Mesendoderm (in vitro differentiated cells): ENCODE data around the gene COQ10A.

ENCODE experiments used
- DNase-seq: peaks from one replicate; pipeline ENCODE4 v3.0.0; 2013
- H2AK5ac ChIP-seq: 2 replicates; pipeline ENCODE4 v1.6.1; 2013; ENCODE audit warnings: low read length, inconsistent platforms
- H2BK120ac ChIP-seq: 2 replicates; pipeline ENCODE4 v1.6.1; 2013; ENCODE audit warnings: low read depth, mild to moderate bottlenecking, low read length, moderate library complexity, mixed read lengths
- H2BK15ac ChIP-seq: replicated peaks from 2 replicates; pipeline ENCODE4 v1.6.1; 2013; ENCODE audit warnings: low read depth, mild to moderate bottlenecking, moderate library complexity
- H2BK5ac ChIP-seq: 2 replicates; pipeline ENCODE4 v1.6.1; 2013; ENCODE audit warnings: low read length, inconsistent platforms
- H3K18ac ChIP-seq: 2 replicates; pipeline ENCODE4 v1.6.1; 2013; ENCODE audit warnings: mild to moderate bottlenecking, low read length, mixed read lengths
- H3K23ac ChIP-seq: one replicate; pipeline ENCODE4 v1.6.1; 2013; ENCODE audit warnings: low read length
- H3K27ac ChIP-seq: 2 replicates; pipeline ENCODE4 v1.5.1; 2013; ENCODE audit warnings: low read depth, mild to moderate bottlenecking, inconsistent platforms, low read length, moderate library complexity
- H3K27me3 ChIP-seq: 2 replicates; pipeline ENCODE4 v1.6.1; 2013; ENCODE audit warnings: low read length, control low read depth, mild to moderate bottlenecking, inconsistent platforms; ENCODE audit not compliant: insufficient read depth, poor library complexity
- H3K36me3 ChIP-seq: 2 replicates; pipeline ENCODE4 v1.6.1; 2013; ENCODE audit warnings: low read length, inconsistent platforms; ENCODE audit not compliant: control insufficient read depth, insufficient read depth
- H3K4ac ChIP-seq: one replicate; pipeline ENCODE4 v1.6.1; 2013; ENCODE audit warnings: low read depth, mild to moderate bottlenecking, low read length, moderate library complexity
- H3K4me1 ChIP-seq: 2 replicates; pipeline ENCODE4 v1.6.1; 2013; ENCODE audit warnings: low read depth, low read length, inconsistent platforms; ENCODE audit not compliant: control insufficient read depth
- H3K4me2 ChIP-seq: 2 replicates; pipeline ENCODE4 v1.6.1; 2013; ENCODE audit warnings: low read length
- H3K4me3 ChIP-seq: 2 replicates; pipeline ENCODE4 v1.5.1; 2013; ENCODE audit warnings: mild to moderate bottlenecking, low read length
- H3K56ac ChIP-seq: one replicate; pipeline ENCODE4 v1.6.1; 2013; ENCODE audit warnings: low read length
- H3K79me1 ChIP-seq: 2 replicates; pipeline ENCODE4 v1.6.1; 2013; ENCODE audit warnings: low read length, inconsistent platforms
- H3K79me2 ChIP-seq: 2 replicates; pipeline ENCODE4 v1.6.1; 2013; ENCODE audit warnings: mild to moderate bottlenecking, low read length; ENCODE audit not compliant: control insufficient read depth, insufficient read depth
- H3K9ac ChIP-seq: 2 replicates; pipeline ENCODE4 v1.6.1; 2013; ENCODE audit warnings: low read length, inconsistent platforms
- H4K5ac ChIP-seq: one replicate; pipeline ENCODE4 v1.6.1; 2013; ENCODE audit warnings: low read length
- H4K8ac ChIP-seq: one replicate; pipeline ENCODE4 v1.6.1; 2013; ENCODE audit warnings: low read depth, mild to moderate bottlenecking, control low read depth, low read length, moderate library complexity
- WGBS: extraction: QIAGEN DNeasy Blood & Tissue Kit; methylation state at CpG from one replicate; pipeline ENCODE4 v1.1.7; 2013; ENCODE audit warnings: low lambda C conversion rate, missing lambda C conversion rate; ENCODE audit not compliant: insufficient coverage; ENCODE audit errors: extremely low coverage; 5-methylcytosine and 5-hydroxymethylcytosine counted together

COQ10A gene

GRCh38 chr12:56257071-56257470 lies 9.7 kb upstream of the COQ10A start:
- Histone ChIP-seq H2BK5ac (no peak overlapping the region), H3K23ac (no peak overlapping the region), H2BK15ac (no peak overlapping the region), H3K27ac (peak overlapping the region; percentile 32), H3K4me1 (peaks cover 8% of the 10 kb centered on the region), H3K79me1 (peaks cover 13% of the 10 kb centered on the region), H4K5ac (no peak overlapping the region), H3K27me3 (no peaks in the 10 kb centered on the region), H3K79me2 (peaks cover 6% of the 10 kb centered on the region), H2BK120ac (no peak overlapping the region), H4K8ac (no peak overlapping the region), H2AK5ac (no peak overlapping the region), H3K18ac (no peak overlapping the region), H3K36me3 (peaks cover 20% of the 10 kb centered on the region), H3K56ac (peak overlapping the region; percentile 75), H3K9ac (peak overlapping the region; percentile 97), H3K4ac (no peak overlapping the region), H3K4me3 (peak overlapping the region; percentile 47), H3K4me2 (peak overlapping the region; percentile 56)
- no CpG with 5 or more reads among the region's 8 CpGs for WGBS
- no peak for DNase-seq

GRCh38 chr12:56257491-56258067 lies 9.2 kb upstream of the COQ10A start:
- H3K4me2 ChIP-seq = peak overlapping the region; percentile 72
- peak; percentile 84 for DNase-seq
- WGBS = no CpG with 5 or more reads among the region's 27 CpGs

GRCh38 chr12:56258068-56258819 lies 8.5 kb upstream of the COQ10A start, which contains the start of gene ANKRD52:
TSS of gene ANKRD52 (minus strand) at chr12:56258384. CDS start at chr12:56258269, 115 bp downstream.
- H3K79me2 ChIP-seq = peaks cover 6% of the 10 kb centered on the region
- H3K27ac ChIP-seq = peak within 1 kb of the TSS; percentile 32
- peak within 1 kb of the TSS; percentile 57 for H3K4ac ChIP-seq
- WGBS = no CpG with 5 or more reads among the region's 78 CpGs
- no peaks in the 10 kb centered on the region for H3K27me3 ChIP-seq
- no peak within 1 kb of the TSS for H2BK15ac ChIP-seq
- peak within 1 kb of the TSS; percentile 72 for H3K4me2 ChIP-seq
- H4K5ac ChIP-seq = peak within 1 kb of the TSS; percentile 68
- peaks cover 9% of the 10 kb centered on the region for H3K36me3 ChIP-seq
- peaks cover 8% of the 10 kb centered on the region for H3K4me1 ChIP-seq
- H3K79me1 ChIP-seq = peaks cover 12% of the 10 kb centered on the region
- H3K4me3 ChIP-seq = peak within 1 kb of the TSS; percentile 86
- H3K18ac ChIP-seq = peak within 1 kb of the TSS; percentile 90
- no peak within 1 kb of the TSS for H4K8ac ChIP-seq
- peak; percentile 72 for DNase-seq
- peak within 1 kb of the TSS; percentile 79 for H2BK5ac ChIP-seq
- peak within 1 kb of the TSS; percentile 97 for H3K9ac ChIP-seq
- no peak within 1 kb of the TSS for H2AK5ac ChIP-seq
- H3K23ac ChIP-seq = peak within 1 kb of the TSS; percentile 98
- peak within 1 kb of the TSS; percentile 98 for H3K56ac ChIP-seq
- peak within 1 kb of the TSS; percentile 32 for H2BK120ac ChIP-seq

More at GRCh38 chr12:56257491-56258067, 9.2 kb upstream of the COQ10A start:
- Histone ChIP-seq H3K36me3 (peaks cover 15% of the 10 kb centered on the region), H3K23ac (peak overlapping the region; percentile 98), H3K4me1 (peaks cover 8% of the 10 kb centered on the region), H3K79me1 (peaks cover 13% of the 10 kb centered on the region), H3K27me3 (no peaks in the 10 kb centered on the region), H3K4me3 (peak overlapping the region; percentile 86), H2BK15ac (no peak overlapping the region), H4K8ac (no peak overlapping the region), H2AK5ac (no peak overlapping the region), H3K56ac (peak overlapping the region; percentile 98), H3K18ac (peak overlapping the region; percentile 42), H3K9ac (peak overlapping the region; percentile 97), H3K79me2 (peaks cover 6% of the 10 kb centered on the region), H3K27ac (peak overlapping the region; percentile 32), H2BK120ac (no peak overlapping the region), H3K4ac (peak overlapping the region; percentile 57), H2BK5ac (peak overlapping the region; percentile 51), H4K5ac (no peak overlapping the region)

GRCh38 chr12:56258820-56259183 lies 7.9 kb upstream of the COQ10A start:
- no peak overlapping the region for H2AK5ac ChIP-seq
- peaks cover 6% of the 10 kb centered on the region for H3K79me2 ChIP-seq
- no peak overlapping the region for H3K23ac ChIP-seq
- no peaks in the 10 kb centered on the region for H3K27me3 ChIP-seq
- H3K4me3 ChIP-seq = peak overlapping the region; percentile 22
- WGBS = no CpG with 5 or more reads among the region's 9 CpGs
- H3K4me2 ChIP-seq = peak overlapping the region; percentile 47
- H3K4ac ChIP-seq = no peak overlapping the region
- H4K5ac ChIP-seq = peak overlapping the region; percentile 68
- no peak overlapping the region for H4K8ac ChIP-seq
- H3K4me1 ChIP-seq = peaks cover 8% of the 10 kb centered on the region
- H2BK5ac ChIP-seq = no peak overlapping the region
- peaks cover 12% of the 10 kb centered on the region for H3K79me1 ChIP-seq
- no peak overlapping the region for H2BK120ac ChIP-seq
- H3K56ac ChIP-seq = peak overlapping the region; percentile 83
- DNase-seq = no peak
- H3K9ac ChIP-seq = peak overlapping the region; percentile 70
- peak overlapping the region; percentile 90 for H3K18ac ChIP-seq
- no peak overlapping the region for H2BK15ac ChIP-seq
- no peak overlapping the region for H3K27ac ChIP-seq
- H3K36me3 ChIP-seq = peaks cover 5% of the 10 kb centered on the region

GRCh38 chr12:56260380-56260779 lies 6.4 kb upstream of the COQ10A start:
- no peak overlapping the region for H3K4me2 ChIP-seq
- no peak overlapping the region for H2BK5ac ChIP-seq
- no peak overlapping the region for H4K5ac ChIP-seq
- H3K79me2 ChIP-seq = peaks cover 6% of the 10 kb centered on the region
- no peak for DNase-seq
- H3K36me3 ChIP-seq = peaks cover 3% of the 10 kb centered on the region
- no peak overlapping the region for H4K8ac ChIP-seq
- no CpG with 5 or more reads among the region's 8 CpGs for WGBS
- H3K79me1 ChIP-seq = peaks cover 12% of the 10 kb centered on the region
- no peak overlapping the region for H3K56ac ChIP-seq
- H3K18ac ChIP-seq = no peak overlapping the region
- peaks cover 8% of the 10 kb centered on the region for H3K4me1 ChIP-seq
- no peak overlapping the region for H2BK15ac ChIP-seq
- no peak overlapping the region for H3K4ac ChIP-seq
- no peak overlapping the region for H3K23ac ChIP-seq
- H3K27me3 ChIP-seq = no peaks in the 10 kb centered on the region
- H3K4me3 ChIP-seq = no peak overlapping the region
- no peak overlapping the region for H3K9ac ChIP-seq
- no peak overlapping the region for H2BK120ac ChIP-seq
- no peak overlapping the region for H3K27ac ChIP-seq
- no peak overlapping the region for H2AK5ac ChIP-seq
